ENCODE results near the gene CSTB.

CSTB gene

DNA sequence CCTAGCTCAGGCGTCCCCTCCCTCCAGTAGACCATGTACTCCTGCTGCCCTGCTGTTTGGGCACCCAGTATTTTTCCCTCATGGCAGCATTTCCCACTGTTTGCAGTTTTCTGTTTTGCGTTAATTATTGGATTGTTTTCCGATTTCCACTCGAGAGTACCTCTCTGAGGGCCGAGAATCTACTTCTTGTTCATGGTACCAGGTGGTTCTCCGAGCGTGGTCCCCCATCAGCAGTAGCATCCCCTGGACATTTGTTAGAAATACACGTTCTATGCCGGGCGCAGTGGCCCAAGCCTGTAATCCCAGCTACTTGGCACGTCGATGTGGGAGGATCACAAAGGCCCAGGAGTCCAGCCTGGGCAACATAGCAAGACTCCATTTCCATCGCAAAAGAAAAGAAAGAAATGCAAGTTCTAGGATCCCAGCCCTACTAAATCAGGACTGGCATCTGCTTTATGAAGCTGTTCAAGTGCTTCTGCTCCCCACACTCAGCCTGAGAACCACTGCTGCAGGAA lies 14.0 kb upstream of the CSTB start:
- DNase-seq (ENCODE audit: low read depth, low spot score), result no peak
- TF ChIP-seq EZH2 (IDR thresholded peaks at IDR 0.05) (no peak), POLR2AphosphoS5 (IDR thresholded peaks at IDR 0.05; ENCODE audit: borderline replicate concordance, low read depth, low read length) (no peak), FOXP2 (optimal IDR thresholded peaks at IDR 0.05; ENCODE audit: control extremely low read depth, extremely low read length, insufficient read depth) (no peak)
- peaks cover 45% of the 10 kb centered on the region for H3K36me3 ChIP-seq (ENCODE audit: insufficient read depth, low read length)
- H3K9ac ChIP-seq (ENCODE audit: insufficient read length), result peak overlapping the region; percentile 77
- no peaks in the 10 kb centered on the region for H3K9me3 ChIP-seq (ENCODE audit: low read depth, low read length)
- H3K27ac ChIP-seq, result no peak overlapping the region
- H3K4me3 ChIP-seq, result peak overlapping the region; percentile 83

DNA sequence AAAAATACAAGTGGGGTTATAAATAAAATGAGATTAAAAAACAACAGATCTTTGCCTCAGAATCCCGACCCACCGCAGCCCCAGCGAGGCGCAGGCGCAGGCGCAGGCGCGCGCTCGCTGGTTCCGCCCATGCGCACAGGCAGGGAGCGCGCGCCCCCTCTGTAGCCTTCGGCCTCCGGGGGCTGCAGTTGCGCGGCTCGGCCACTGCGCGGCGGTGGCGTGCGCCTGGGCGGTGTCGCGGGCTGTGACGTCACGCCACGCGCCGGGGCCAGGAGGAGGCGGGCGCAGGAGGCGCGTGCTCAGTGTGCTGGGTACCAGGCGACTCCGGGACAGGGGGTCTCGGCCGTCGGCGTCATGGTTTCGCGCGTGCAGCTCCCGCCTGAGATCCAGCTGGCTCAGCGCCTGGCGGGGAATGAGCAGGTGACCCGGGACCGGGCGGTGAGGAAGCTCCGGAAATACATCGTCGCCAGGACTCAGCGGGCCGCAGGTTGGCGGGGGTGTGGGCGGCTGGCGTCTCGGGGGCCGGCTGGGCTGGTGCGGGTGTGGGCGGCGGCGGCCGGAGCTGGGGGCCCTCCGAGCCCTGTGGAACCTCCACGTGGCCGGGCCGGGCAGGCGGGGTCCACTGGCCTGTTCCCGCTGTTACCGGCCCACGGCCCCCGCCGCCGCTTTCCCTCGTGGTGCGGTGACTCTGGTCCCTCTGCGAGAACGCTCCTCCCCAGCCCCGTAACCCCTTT lies 13.3 kb upstream of the CSTB start, which contains the start of gene RRP1:
Gene RRP1 (plus strand): TSS at position 302 of the 734 bp plus-strand sequence. CDS start 53 bp downstream, at position 355.
- Histone ChIP-seq H3K9ac (ENCODE audit: insufficient read length) (peak within 1 kb of the TSS; percentile 79), H3K4me3 (peak within 1 kb of the TSS; percentile 83), H3K36me3 (ENCODE audit: insufficient read depth, low read length) (peaks cover 39% of the 10 kb centered on the region), H3K27ac (peak within 1 kb of the TSS; percentile 71), H3K9me3 (ENCODE audit: low read depth, low read length) (no peaks in the 10 kb centered on the region)
- DNase-seq (ENCODE audit: low read depth, low spot score), result no peak
- TF ChIP-seq FOXP2 (optimal IDR thresholded peaks at IDR 0.05; ENCODE audit: control extremely low read depth, extremely low read length, insufficient read depth), result no peak
- TF ChIP-seq POLR2AphosphoS5 (IDR thresholded peaks at IDR 0.05; ENCODE audit: borderline replicate concordance, low read depth, low read length), result peak; percentile 93

DNA sequence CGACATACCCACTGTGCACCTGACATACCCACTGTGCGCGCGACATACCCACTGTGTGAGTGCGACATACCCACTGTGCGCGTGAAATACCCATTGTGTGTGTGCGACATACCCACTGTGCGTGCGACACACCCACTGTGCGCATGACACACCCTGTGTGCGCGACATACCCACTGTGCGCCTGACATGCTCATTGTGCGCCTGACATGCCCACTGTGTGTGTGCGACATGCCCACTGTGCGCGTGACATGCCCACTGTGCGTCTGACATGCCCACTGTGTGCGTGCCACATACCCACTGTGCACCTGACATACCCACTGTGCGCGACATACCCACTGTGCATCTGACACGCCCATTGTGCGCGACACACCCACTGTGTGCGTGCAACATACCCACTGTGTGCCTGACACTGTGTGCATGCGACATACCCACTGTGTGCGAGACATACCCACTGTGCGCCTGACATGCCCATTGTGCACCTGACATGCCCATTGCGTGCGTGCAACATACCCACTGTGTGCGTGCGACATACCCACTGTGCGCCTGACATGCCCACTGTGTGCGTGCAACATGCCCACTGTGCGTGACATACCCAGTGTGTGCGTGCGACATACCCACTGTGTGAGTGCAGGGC lies 10.8 kb upstream of the CSTB start:
- no peak for DNase-seq (ENCODE audit: low read depth, low spot score)
- TF ChIP-seq FOXP2 (optimal IDR thresholded peaks at IDR 0.05; ENCODE audit: control extremely low read depth, extremely low read length, insufficient read depth) (no peak), EZH2 (IDR thresholded peaks at IDR 0.05) (no peak), POLR2AphosphoS5 (IDR thresholded peaks at IDR 0.05; ENCODE audit: borderline replicate concordance, low read depth, low read length) (no peak)
- Histone ChIP-seq H3K9ac (ENCODE audit: insufficient read length) (no peak overlapping the region), H3K36me3 (ENCODE audit: insufficient read depth, low read length) (peaks cover 14% of the 10 kb centered on the region), H3K4me3 (no peak overlapping the region), H3K9me3 (ENCODE audit: low read depth, low read length) (no peaks in the 10 kb centered on the region), H3K27ac (no peak overlapping the region)

DNA sequence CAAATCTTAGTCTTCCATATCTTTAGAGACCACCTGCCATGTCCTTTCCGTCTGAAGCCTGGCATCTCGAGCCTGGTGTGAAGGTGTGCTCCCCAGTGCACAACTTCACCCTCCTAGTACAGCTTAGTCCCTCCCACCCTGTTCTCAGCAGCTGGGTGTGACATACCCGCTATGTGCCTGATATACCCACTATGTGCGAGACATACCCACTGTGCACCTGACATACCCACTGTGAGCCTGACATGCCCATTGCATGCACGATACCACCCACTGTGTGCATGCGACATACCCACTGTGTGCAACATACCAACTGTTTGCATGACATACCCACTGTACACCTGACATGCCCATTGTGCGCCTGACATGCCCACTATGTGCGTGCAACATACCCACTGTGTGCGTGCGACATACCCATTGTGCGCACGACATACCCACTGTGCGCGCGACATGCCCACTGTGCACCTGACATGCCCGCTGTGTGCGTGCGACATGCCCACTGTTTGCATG lies 10.2 kb upstream of the CSTB start:
- Histone ChIP-seq H3K27ac (no peak overlapping the region), H3K4me3 (no peak overlapping the region), H3K36me3 (ENCODE audit: insufficient read depth, low read length) (peaks cover 8% of the 10 kb centered on the region), H3K9ac (ENCODE audit: insufficient read length) (no peak overlapping the region), H3K9me3 (ENCODE audit: low read depth, low read length) (no peaks in the 10 kb centered on the region)
- no peak for DNase-seq (ENCODE audit: low read depth, low spot score)
- TF ChIP-seq POLR2AphosphoS5 (IDR thresholded peaks at IDR 0.05; ENCODE audit: borderline replicate concordance, low read depth, low read length), result no peak
- TF ChIP-seq EZH2 (IDR thresholded peaks at IDR 0.05), result no peak
- no peak for TF ChIP-seq FOXP2 (optimal IDR thresholded peaks at IDR 0.05; ENCODE audit: control extremely low read depth, extremely low read length, insufficient read depth)

DNA sequence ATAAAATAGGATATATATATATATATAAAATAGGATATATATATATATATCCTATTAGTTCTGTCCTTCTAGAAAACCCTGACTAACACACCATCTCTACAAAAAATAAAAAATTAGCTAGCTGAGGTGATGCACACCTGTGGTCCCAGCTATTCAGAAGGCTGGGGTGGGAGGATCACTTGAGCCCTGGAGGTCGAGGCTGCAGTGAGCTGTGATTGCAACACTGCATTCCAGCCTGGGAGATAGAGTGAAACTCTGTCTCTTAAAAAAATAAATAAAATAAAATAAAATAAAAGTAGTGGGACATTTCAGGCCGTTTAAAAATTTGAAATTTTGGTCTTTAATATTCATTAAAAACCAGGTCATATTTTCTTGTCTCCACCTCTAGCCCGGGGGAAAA lies 9.0 kb upstream of the CSTB start:
- TF ChIP-seq POLR2AphosphoS5 (IDR thresholded peaks at IDR 0.05; ENCODE audit: borderline replicate concordance, low read depth, low read length) (no peak), EZH2 (IDR thresholded peaks at IDR 0.05) (no peak), FOXP2 (optimal IDR thresholded peaks at IDR 0.05; ENCODE audit: control extremely low read depth, extremely low read length, insufficient read depth) (no peak)
- Histone ChIP-seq H3K36me3 (ENCODE audit: insufficient read depth, low read length) (no peaks in the 10 kb centered on the region), H3K9ac (ENCODE audit: insufficient read length) (no peak overlapping the region), H3K4me3 (no peak overlapping the region), H3K9me3 (ENCODE audit: low read depth, low read length) (no peaks in the 10 kb centered on the region), H3K27ac (no peak overlapping the region)
- no peak for DNase-seq (ENCODE audit: low read depth, low spot score)

DNA sequence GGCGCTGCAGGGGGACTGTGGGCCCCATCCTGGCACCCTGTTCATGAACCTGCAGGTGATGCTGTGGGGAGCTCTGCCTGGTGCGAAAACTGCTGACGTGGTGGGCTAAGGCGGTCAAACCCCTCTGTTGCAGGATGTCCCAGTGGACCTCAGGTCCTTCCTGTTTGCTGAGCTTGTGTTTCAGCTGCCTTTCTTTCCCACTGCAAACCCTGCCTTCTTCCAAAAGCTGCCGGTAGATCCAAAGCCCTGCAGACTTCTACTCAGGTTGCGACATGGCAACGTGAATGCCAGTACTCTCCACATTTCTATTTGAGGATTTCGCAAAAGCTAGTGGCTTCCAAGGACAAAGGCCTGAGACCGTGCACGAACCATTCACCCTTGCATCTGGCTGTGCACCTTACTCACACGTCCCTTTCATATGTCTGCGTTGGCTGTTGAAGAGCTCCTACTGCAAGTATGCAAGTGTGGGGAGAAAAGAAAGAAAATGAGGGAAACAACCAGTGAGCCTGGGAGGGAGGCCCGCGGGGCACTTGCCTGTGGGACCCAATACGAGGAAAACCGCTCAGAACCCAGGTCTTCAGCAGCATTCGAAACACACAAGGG lies 7.1 kb upstream of the CSTB start:
- Histone ChIP-seq H3K27ac (no peak overlapping the region), H3K9ac (ENCODE audit: insufficient read length) (no peak overlapping the region), H3K36me3 (ENCODE audit: insufficient read depth, low read length) (no peaks in the 10 kb centered on the region), H3K9me3 (ENCODE audit: low read depth, low read length) (no peaks in the 10 kb centered on the region), H3K4me3 (no peak overlapping the region)
- no peak for TF ChIP-seq FOXP2 (optimal IDR thresholded peaks at IDR 0.05; ENCODE audit: control extremely low read depth, extremely low read length, insufficient read depth)
- no peak for TF ChIP-seq EZH2 (IDR thresholded peaks at IDR 0.05)
- TF ChIP-seq POLR2AphosphoS5 (IDR thresholded peaks at IDR 0.05; ENCODE audit: borderline replicate concordance, low read depth, low read length), result no peak
- no peak for DNase-seq (ENCODE audit: low read depth, low spot score)

DNA sequence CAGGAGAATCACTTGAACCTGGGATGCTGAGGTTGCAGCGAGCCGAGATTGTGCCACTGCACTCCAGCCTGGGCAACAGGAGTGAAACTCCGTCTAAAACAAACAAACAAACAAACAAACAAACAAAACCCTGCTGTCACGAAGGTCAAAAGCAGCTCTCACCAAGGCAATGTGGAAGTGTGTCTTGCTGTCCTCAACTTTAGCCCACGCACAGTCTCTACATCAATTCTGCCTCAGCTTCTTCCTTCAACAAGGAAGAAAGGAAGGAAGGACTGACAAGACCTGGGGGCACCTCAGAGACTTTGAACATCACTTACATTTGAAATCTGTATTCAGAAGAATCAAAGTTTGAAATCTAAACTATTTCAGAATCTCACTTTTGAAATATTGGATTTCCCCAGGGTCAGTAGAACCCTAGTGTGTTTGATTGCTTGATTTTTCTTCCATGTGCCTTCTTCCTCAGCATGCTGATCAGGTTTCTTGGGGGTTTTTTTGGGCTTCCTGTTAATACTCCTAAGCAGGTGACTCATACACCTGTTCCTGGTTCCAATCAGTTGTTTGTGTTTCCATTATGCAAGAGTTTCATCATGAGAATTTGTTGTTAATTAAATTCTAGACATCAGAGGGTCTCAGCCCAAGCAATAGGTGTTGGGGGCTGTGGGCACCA lies 6.5 kb upstream of the CSTB start:
- H3K9ac ChIP-seq (ENCODE audit: insufficient read length), result no peak overlapping the region
- H3K27ac ChIP-seq, result no peak overlapping the region
- TF ChIP-seq EZH2 (IDR thresholded peaks at IDR 0.05) (no peak), POLR2AphosphoS5 (IDR thresholded peaks at IDR 0.05; ENCODE audit: borderline replicate concordance, low read depth, low read length) (no peak), FOXP2 (optimal IDR thresholded peaks at IDR 0.05; ENCODE audit: control extremely low read depth, extremely low read length, insufficient read depth) (no peak)
- H3K36me3 ChIP-seq (ENCODE audit: insufficient read depth, low read length), result no peaks in the 10 kb centered on the region
- DNase-seq (ENCODE audit: low read depth, low spot score), result no peak
- H3K4me3 ChIP-seq, result no peak overlapping the region
- no peaks in the 10 kb centered on the region for H3K9me3 ChIP-seq (ENCODE audit: low read depth, low read length)

DNA sequence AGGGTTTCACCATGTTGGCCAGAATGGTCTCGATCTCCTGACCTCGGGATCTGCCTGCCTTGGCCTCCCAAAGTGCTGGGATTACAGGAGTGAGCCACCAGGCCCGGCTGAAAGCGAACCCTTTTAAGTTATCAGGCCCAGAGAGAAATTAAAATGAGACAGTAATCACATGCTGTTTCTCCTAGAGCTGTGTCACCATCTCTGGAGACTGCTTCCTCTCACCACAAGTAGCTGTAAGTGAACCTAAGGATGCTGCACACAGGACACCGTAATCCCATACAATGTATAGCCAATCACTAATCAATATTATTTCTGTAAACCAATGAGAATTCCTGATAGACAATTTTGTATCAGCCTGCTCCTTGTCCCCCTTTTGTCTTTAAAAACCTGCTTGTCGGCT lies 5.7 kb upstream of the CSTB start:
- TF ChIP-seq POLR2AphosphoS5 (IDR thresholded peaks at IDR 0.05; ENCODE audit: borderline replicate concordance, low read depth, low read length) (no peak), FOXP2 (optimal IDR thresholded peaks at IDR 0.05; ENCODE audit: control extremely low read depth, extremely low read length, insufficient read depth) (no peak), EZH2 (IDR thresholded peaks at IDR 0.05) (no peak)
- no peak overlapping the region for H3K9ac ChIP-seq (ENCODE audit: insufficient read length)
- no peak for DNase-seq (ENCODE audit: low read depth, low spot score)

More for the DNA sequence above, 5.7 kb upstream of the CSTB start:
- no peak overlapping the region for H3K4me3 ChIP-seq
- no peaks in the 10 kb centered on the region for H3K36me3 ChIP-seq (ENCODE audit: insufficient read depth, low read length)
- no peaks in the 10 kb centered on the region for H3K9me3 ChIP-seq (ENCODE audit: low read depth, low read length)
- no peak overlapping the region for H3K27ac ChIP-seq
